ENCODE data around the gene BATF3.
"Not testable (repeated sequence)": the region's sequence is repeated elsewhere in the genome, so short reads cannot be mapped to it uniquely, and the experiment has no call there.

BATF3 gene

DNA sequence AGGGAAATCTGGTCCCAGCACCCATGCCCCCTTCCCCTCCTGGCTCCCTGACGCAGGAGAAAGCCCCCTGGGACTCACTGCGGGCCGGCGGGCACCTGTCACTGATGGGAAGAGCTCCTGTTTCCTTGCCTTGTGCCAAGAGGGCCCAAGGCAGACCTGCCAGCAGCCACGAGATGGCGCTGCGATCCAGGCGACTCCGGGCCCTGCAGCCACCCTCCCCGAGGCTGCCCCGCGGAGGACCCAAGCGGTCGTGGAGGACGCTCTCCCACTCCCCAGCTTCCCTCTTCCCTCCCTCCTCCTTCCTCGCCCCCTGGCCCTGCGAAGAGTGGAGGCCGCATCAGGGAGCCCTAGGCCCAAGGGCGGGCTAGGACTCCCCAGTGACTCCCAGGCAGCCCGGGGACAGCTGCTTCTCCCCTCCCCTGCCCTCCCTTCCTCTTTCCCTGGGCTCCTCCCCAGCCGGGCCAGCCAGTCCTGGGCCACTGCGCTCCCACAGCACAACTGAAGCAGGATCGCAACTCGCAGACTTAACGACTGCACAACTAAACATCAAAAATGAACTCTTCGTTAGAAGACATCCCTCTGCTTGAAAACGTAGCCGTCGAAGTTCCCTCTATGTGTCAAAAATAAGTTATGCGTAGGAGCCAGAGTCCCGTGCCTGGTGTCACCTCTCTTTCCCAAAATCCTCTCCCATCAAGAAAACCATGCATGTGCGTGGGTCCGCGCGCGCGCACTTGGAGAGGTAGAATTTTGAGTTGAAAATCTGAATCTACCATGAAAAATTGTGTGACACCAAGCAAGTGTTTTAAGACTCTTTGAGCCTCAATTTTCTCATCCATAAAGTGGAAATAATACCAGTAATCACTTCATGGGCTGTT is 34.2 kb downstream of the BATF3 start:
- Histone ChIP-seq H3K36me3 (ENCODE audit: insufficient read depth, low read length) (no peaks in the 10 kb centered on the region), H3K79me2 (ENCODE audit: insufficient read depth, low read length) (no peaks in the 10 kb centered on the region), H3K4me3 (ENCODE audit: low read length, poor library complexity, severe bottlenecking) (peak overlapping the region; percentile 73), H3K9me2 (replicated peaks; ENCODE audit: low read depth, low read length) (no peaks in the 10 kb centered on the region), H4K20me1 (ENCODE audit: insufficient read depth, low read length, poor library complexity, severe bottlenecking) (no peaks in the 10 kb centered on the region), H3K4me1 (ENCODE audit: insufficient read depth, low read length, poor library complexity, severe bottlenecking) (peaks cover 28% of the 10 kb centered on the region), H2AFZ (ENCODE audit: low read length) (peak overlapping the region; percentile 81), H3K9ac (ENCODE audit: low read depth, low read length, poor library complexity, severe bottlenecking) (peak overlapping the region; percentile 63), H3K9me3 (ENCODE audit: insufficient read depth, low read depth, low read length) (no peaks in the 10 kb centered on the region), H3K4me2 (ENCODE audit: low read depth, low read length, poor library complexity, severe bottlenecking) (peak overlapping the region; percentile 62), H3K27me3 (ENCODE audit: insufficient read depth, low read length, poor library complexity, severe bottlenecking) (no peaks in the 10 kb centered on the region), H3F3A (ENCODE audit: low read depth) (peaks cover 2% of the 10 kb centered on the region; the same call in 1 of the 2 replicates)
- no peak for TF ChIP-seq EZH2phosphoT487 (IDR thresholded peaks at IDR 0.05; ENCODE audit: borderline replicate concordance)
- TF ChIP-seq, protein P1, sequence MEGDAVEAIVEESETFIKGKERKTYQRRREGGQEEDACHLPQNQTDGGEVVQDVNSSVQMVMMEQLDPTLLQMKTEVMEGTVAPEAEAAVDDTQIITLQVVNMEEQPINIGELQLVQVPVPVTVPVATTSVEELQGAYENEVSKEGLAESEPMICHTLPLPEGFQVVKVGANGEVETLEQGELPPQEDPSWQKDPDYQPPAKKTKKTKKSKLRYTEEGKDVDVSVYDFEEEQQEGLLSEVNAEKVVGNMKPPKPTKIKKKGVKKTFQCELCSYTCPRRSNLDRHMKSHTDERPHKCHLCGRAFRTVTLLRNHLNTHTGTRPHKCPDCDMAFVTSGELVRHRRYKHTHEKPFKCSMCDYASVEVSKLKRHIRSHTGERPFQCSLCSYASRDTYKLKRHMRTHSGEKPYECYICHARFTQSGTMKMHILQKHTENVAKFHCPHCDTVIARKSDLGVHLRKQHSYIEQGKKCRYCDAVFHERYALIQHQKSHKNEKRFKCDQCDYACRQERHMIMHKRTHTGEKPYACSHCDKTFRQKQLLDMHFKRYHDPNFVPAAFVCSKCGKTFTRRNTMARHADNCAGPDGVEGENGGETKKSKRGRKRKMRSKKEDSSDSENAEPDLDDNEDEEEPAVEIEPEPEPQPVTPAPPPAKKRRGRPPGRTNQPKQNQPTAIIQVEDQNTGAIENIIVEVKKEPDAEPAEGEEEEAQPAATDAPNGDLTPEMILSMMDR (conservative IDR thresholded peaks at IDR 0.05; ENCODE audit: low read length), result peak; percentile 84

DNA sequence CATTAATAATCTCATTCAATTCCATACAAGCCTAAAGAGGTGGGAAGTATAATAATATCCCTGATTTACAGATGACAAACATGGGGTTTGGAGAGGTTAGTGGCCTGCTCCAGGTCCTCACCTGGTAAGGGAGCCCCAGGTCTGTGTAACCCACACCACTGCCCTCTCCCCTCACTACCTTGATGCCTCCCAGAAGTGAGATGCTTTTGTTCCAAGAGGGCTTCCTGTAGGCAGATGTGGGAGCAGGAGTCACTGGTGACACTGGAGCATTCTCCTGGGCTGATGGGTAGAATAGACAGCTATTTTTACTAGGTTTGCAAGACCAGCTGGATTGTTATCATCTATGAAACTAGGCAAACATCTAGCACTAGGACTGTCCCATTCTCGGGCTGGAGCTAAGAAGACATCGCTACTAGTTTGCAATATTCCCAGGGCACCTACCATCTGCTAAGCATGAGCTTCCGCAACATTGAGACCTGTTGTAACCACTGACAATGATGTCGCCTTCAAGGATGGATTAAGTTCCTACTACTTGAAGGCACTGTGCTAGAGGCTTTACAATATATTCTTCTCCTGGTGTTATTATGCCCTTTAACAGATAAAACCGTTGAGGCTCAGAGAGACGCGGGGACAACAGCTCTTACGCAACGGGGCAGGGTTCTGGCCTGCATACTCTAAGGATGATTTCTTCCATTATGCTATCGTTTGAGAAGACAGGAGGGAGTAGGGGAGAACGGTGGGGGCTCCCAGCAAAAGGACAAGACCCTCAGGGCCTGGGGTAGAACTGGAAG is 35.0 kb downstream of the BATF3 start:
- H3K36me3 ChIP-seq (ENCODE audit: insufficient read depth, low read length), result no peaks in the 10 kb centered on the region
- H3K4me1 ChIP-seq (ENCODE audit: insufficient read depth, low read length, poor library complexity, severe bottlenecking), result peaks cover 28% of the 10 kb centered on the region
- no peak overlapping the region; the same call in 1 of the 2 replicates for H2AFZ ChIP-seq (ENCODE audit: low read length)
- H3K4me3 ChIP-seq (ENCODE audit: low read length, poor library complexity, severe bottlenecking), result no peak overlapping the region
- peaks cover 2% of the 10 kb centered on the region; the same call in 1 of the 2 replicates for H3F3A ChIP-seq (ENCODE audit: low read depth)
- H3K9me3 ChIP-seq (ENCODE audit: insufficient read depth, low read depth, low read length), result no peaks in the 10 kb centered on the region
- no peaks in the 10 kb centered on the region for H3K9me2 ChIP-seq (replicated peaks; ENCODE audit: low read depth, low read length)
- no peaks in the 10 kb centered on the region for H3K27me3 ChIP-seq (ENCODE audit: insufficient read depth, low read length, poor library complexity, severe bottlenecking)
- TF ChIP-seq, protein P1 (conservative IDR thresholded peaks at IDR 0.05; ENCODE audit: low read length), result no peak
- H3K79me2 ChIP-seq (ENCODE audit: insufficient read depth, low read length), result no peaks in the 10 kb centered on the region
- no peaks in the 10 kb centered on the region for H4K20me1 ChIP-seq (ENCODE audit: insufficient read depth, low read length, poor library complexity, severe bottlenecking)
- H3K4me2 ChIP-seq (ENCODE audit: low read depth, low read length, poor library complexity, severe bottlenecking), result peak overlapping the region; percentile 62
- peak overlapping the region; percentile 63 for H3K9ac ChIP-seq (ENCODE audit: low read depth, low read length, poor library complexity, severe bottlenecking)

DNA sequence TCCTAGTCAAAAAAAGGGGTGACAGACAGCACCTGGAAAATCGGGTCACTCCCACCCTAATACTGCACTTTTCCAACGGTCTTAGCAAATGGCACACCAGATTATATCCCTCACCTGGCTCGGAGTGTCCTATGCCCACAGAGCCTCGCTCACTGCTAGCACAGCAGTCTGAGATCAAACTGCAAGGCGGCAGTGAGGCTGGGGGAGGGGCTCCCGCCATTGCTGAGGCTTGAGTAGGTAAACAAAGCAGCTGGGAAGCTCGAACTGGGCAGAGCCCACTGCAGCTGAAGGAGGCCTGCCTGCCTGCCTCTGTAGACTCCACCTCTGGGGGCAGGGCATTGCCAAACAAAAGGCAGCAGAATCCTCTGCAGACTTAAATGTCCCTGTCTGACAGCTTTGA is 41.4 kb downstream of the BATF3 start:
- H3K4me1 ChIP-seq (ENCODE audit: insufficient read depth, low read length, poor library complexity, severe bottlenecking), result peaks cover 13% of the 10 kb centered on the region
- not testable (repeated sequence) for H3K36me3 ChIP-seq (ENCODE audit: insufficient read depth, low read length); H3K9ac ChIP-seq (ENCODE audit: low read depth, low read length, poor library complexity, severe bottlenecking); H2AFZ ChIP-seq (ENCODE audit: low read length); H3K9me2 ChIP-seq (replicated peaks; ENCODE audit: low read depth, low read length); H3K9me3 ChIP-seq (ENCODE audit: insufficient read depth, low read depth, low read length); H3F3A ChIP-seq (ENCODE audit: low read depth); H3K4me3 ChIP-seq (ENCODE audit: low read length, poor library complexity, severe bottlenecking); H3K27me3 ChIP-seq (ENCODE audit: insufficient read depth, low read length, poor library complexity, severe bottlenecking); H3K79me2 ChIP-seq (ENCODE audit: insufficient read depth, low read length); H3K4me2 ChIP-seq (ENCODE audit: low read depth, low read length, poor library complexity, severe bottlenecking); H4K20me1 ChIP-seq (ENCODE audit: insufficient read depth, low read length, poor library complexity, severe bottlenecking)
